Neuronal stem cell (in vitro differentiated cells): ENCODE measurements around the gene SLC6A4.
A peak's percentile ranks its signal among the peaks of the same experiment; 100 is the strongest.
"Not testable (repeated sequence)": the region's sequence is repeated elsewhere in the genome, so short reads cannot be mapped to it uniquely, and the experiment has no call there.

Experiments
- DNase-seq: peaks from one replicate; pipeline ENCODE4 v3.0.0-alpha.2; 2013; ENCODE audit warnings: low spot score
- H2AFZ ChIP-seq: one replicate; pipeline ENCODE4 v1.6.1; 2013; ENCODE audit warnings: mild to moderate bottlenecking, low read length, inconsistent platforms
- H2AK5ac ChIP-seq: 2 replicates; pipeline ENCODE4 v1.6.1; 2013; ENCODE audit warnings: low read depth, mild to moderate bottlenecking, inconsistent platforms, low read length, moderate library complexity, mixed read lengths
- H2BK120ac ChIP-seq: 2 replicates; pipeline ENCODE4 v1.6.1; 2013; ENCODE audit warnings: low read depth, mild to moderate bottlenecking, inconsistent platforms, low read length, moderate library complexity, mixed read lengths
- H2BK12ac ChIP-seq: one replicate; pipeline ENCODE4 v1.6.1; 2013; ENCODE audit warnings: low read length, inconsistent platforms
- H2BK15ac ChIP-seq: 2 replicates; pipeline ENCODE4 v1.6.1; 2013; ENCODE audit warnings: mild to moderate bottlenecking, low read length, inconsistent platforms, mixed read lengths
- H2BK5ac ChIP-seq: one replicate; pipeline ENCODE4 v1.6.1; 2013; ENCODE audit warnings: inconsistent platforms, mild to moderate bottlenecking, low read length, moderate library complexity
- H3K14ac ChIP-seq: one replicate; pipeline ENCODE4 v1.6.1; 2013; ENCODE audit warnings: low read length, inconsistent platforms
- H3K18ac ChIP-seq: 2 replicates; pipeline ENCODE4 v1.6.1; 2013; ENCODE audit warnings: low read length, inconsistent platforms
- H3K23ac ChIP-seq: 2 replicates; pipeline ENCODE4 v1.6.1; 2013; ENCODE audit warnings: low read depth, mild to moderate bottlenecking, mixed read lengths, low read length, inconsistent platforms; ENCODE audit not compliant: poor library complexity
- H3K27ac ChIP-seq: replicated peaks from 3 replicates; pipeline ENCODE4 v1.5.1; 2013; ENCODE audit warnings: low read length, inconsistent platforms
- H3K27me3 ChIP-seq, 3 experiments: 2 replicates each; pipeline ENCODE4 v1.6.1; 2013; ENCODE audit warnings: low read length in 3 of 3, mild to moderate bottlenecking in 2 of 3, inconsistent platforms in 1 of 3, low read depth in 1 of 3, mixed read lengths in 1 of 3, moderate library complexity in 1 of 3; ENCODE audit not compliant: control insufficient read depth in 3 of 3, insufficient read depth in 3 of 3
- H3K36me3 ChIP-seq, 2 donors: replicated peaks in 1 of 2; 2 replicates each; pipeline ENCODE4 v1.6.1; 2013; ENCODE audit warnings: low read length in 2 of 2; ENCODE audit not compliant: control insufficient read depth in 2 of 2, insufficient read depth in 2 of 2
- H3K4ac ChIP-seq: 2 replicates; pipeline ENCODE4 v1.6.1; 2013; ENCODE audit warnings: inconsistent platforms, mild to moderate bottlenecking, low read length, moderate library complexity
- H3K4me1 ChIP-seq, 2 donors: 1 replicate in 1 of 2; 2 replicates in 1 of 2; pipeline ENCODE4 v1.6.1; 2013; ENCODE audit warnings: low read length in 2 of 2, low read depth in 1 of 2; ENCODE audit not compliant: control insufficient read depth in 2 of 2, insufficient read depth in 1 of 2
- H3K4me2 ChIP-seq: one replicate; pipeline ENCODE4 v1.6.1; 2013; ENCODE audit warnings: mild to moderate bottlenecking, low read length, inconsistent platforms; ENCODE audit not compliant: insufficient read depth, poor library complexity, severe bottlenecking
- H3K4me3 ChIP-seq, 2 donors: 2 replicates each; pipeline ENCODE4 v1.5.1; 2013; ENCODE audit warnings: low read length in 2 of 2, mild to moderate bottlenecking in 2 of 2, inconsistent platforms in 1 of 2, moderate library complexity in 1 of 2
- H3K79me1 ChIP-seq: one replicate; pipeline ENCODE4 v1.6.1; 2013; ENCODE audit warnings: low read depth, mild to moderate bottlenecking, inconsistent platforms, low read length, moderate library complexity
- H3K9ac ChIP-seq: one replicate; pipeline ENCODE4 v1.6.1; 2013; ENCODE audit warnings: mild to moderate bottlenecking, low read depth, low read length, inconsistent platforms; ENCODE audit not compliant: poor library complexity
- H3K9me3 ChIP-seq, 2 donors: replicated peaks in 1 of 2; 2 replicates each; pipeline versions ENCODE3 to v1.6.1; 2013; ENCODE audit warnings: low read length in 2 of 2, mild to moderate bottlenecking in 2 of 2, inconsistent platforms in 1 of 2, low read depth in 1 of 2, mixed read lengths in 1 of 2, moderate library complexity in 1 of 2; ENCODE audit not compliant: control insufficient read depth in 2 of 2, insufficient read depth in 1 of 2
- H4K8ac ChIP-seq: one replicate; pipeline ENCODE4 v1.6.1; 2013; ENCODE audit warnings: low read depth, mild to moderate bottlenecking, inconsistent platforms, low read length, moderate library complexity
- H4K91ac ChIP-seq: one replicate; pipeline ENCODE4 v1.6.1; 2013; ENCODE audit warnings: low read length, low read depth, mild to moderate bottlenecking, inconsistent platforms; ENCODE audit not compliant: poor library complexity
- WGBS, 2 donors: extraction: QIAGEN DNeasy Blood & Tissue Kit; methylation state at CpG; one replicate each; pipeline ENCODE4 v1.1.7; 2013; ENCODE audit warnings: missing lambda C conversion rate in 2 of 2, mixed read lengths in 1 of 2; ENCODE audit not compliant: insufficient read length in 2 of 2, insufficient replicate concordance in 1 of 2; ENCODE audit errors: extremely low coverage in 2 of 2; 5-methylcytosine and 5-hydroxymethylcytosine counted together
- small RNA-seq: library from polyadenylated mRNA; stranded (forward); fragments of <200 nt; extraction: miRNeasy Mini kit (QIAGEN cat#:217004); gene quantifications from one replicate; pipeline ENCODE3, GENCODE V24; 2013; ENCODE audit not compliant: insufficient read depth

Gene SLC6A4

DNA sequence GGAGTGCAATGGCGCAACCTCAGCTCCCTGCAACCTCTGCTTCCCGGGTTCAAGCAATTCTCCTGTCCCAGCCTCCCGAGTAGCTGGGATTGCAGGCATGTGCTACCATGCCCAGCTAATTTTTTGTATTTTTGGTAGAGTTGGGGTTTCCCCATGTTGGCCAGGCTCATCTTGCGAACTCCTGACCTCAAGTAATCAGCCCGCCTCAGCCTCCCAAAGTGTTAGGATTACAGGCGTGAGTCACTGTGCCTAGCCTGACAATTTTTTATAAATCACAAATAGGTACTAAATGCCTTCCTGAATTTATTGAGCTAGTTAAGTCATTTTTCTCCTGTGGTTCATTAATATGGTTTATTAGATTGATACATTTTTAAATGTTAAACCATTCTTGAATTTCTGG lies 87.6 kb downstream of the SLC6A4 start:
- not testable (repeated sequence) for H3K79me1 ChIP-seq, H3K4me3 ChIP-seq, H3K18ac ChIP-seq, H3K9ac ChIP-seq, H2BK15ac ChIP-seq, H3K27ac ChIP-seq, H3K27me3 ChIP-seq, H2BK5ac ChIP-seq, H2BK120ac ChIP-seq, H3K4me1 ChIP-seq, H2AK5ac ChIP-seq, H2BK12ac ChIP-seq, DNase-seq, H4K91ac ChIP-seq, H3K4me2 ChIP-seq, H2AFZ ChIP-seq, H3K4ac ChIP-seq, H4K8ac ChIP-seq, H3K23ac ChIP-seq, H3K14ac ChIP-seq, H3K9me3 ChIP-seq
- no CpG with 5 or more reads among the region's 6 CpGs for WGBS, 2 donors
- peaks cover 0 to 54% of the 10 kb centered on the region in 2 donors for H3K36me3 ChIP-seq

Small RNAs within 50 kb of the gene (small RNA-seq; reads per million reads assigned to genes)
- gene RF00154 = 13.0 reads per million, percentile 67 among the genes with 10 or more reads in this experiment
